Keratinocyte (primary cell): ENCODE results near the gene FGF19. TPM values are rescaled to one million over a fixed set of nuclear protein-coding genes. Genes with fewer than 3 reads are reported as not detected.

ENCODE experiments used
- DNase-seq: peaks from one replicate; pipeline ENCODE4 v3.0.0-alpha.2; 2011; ENCODE audit warnings: low read depth, missing footprints, low spot score
- FAIRE-seq: peaks from 2 replicates; lab custom pipeline; 2011; peaks lifted over from hg19 to GRCh38; lab: Jason Lieb, UNC
- H2AFZ ChIP-seq: 2 replicates; pipeline ENCODE4 v1.6.0; 2012; ENCODE audit warnings: low read length, control low read depth, inconsistent platforms; ENCODE audit not compliant: control insufficient read depth
- H3K27ac ChIP-seq: 2 replicates; pipeline ENCODE4 v1.5.1; 2011; ENCODE audit warnings: low read length; ENCODE audit not compliant: control insufficient read depth, insufficient read depth
- H3K27me3 ChIP-seq: 3 replicates; pipeline ENCODE4 v1.6.0; 2011; ENCODE audit warnings: low read length; ENCODE audit not compliant: control insufficient read depth, insufficient read depth; ENCODE audit errors: extremely low read depth
- H3K36me3 ChIP-seq, 2 experiments: 2 replicates in 1 of 2; 3 replicates in 1 of 2; pipeline ENCODE4 v1.5.1; 2011; ENCODE audit warnings: low read length in 2 of 2, mild to moderate bottlenecking in 1 of 2; ENCODE audit not compliant: control insufficient read depth in 2 of 2, insufficient read depth in 2 of 2; ENCODE audit errors: extremely low read depth in 1 of 2
- H3K4me1 ChIP-seq: 3 replicates; pipeline ENCODE4 v1.5.1; 2011; ENCODE audit warnings: low read length; ENCODE audit not compliant: control insufficient read depth, insufficient read depth; ENCODE audit errors: extremely low read depth
- H3K4me2 ChIP-seq: 3 replicates; pipeline ENCODE4 v1.6.0; 2011; ENCODE audit warnings: low read depth, low read length; ENCODE audit not compliant: control insufficient read depth, insufficient read depth; ENCODE audit errors: extremely low read depth
- H3K4me3 ChIP-seq, 3 experiments: fragments of 200-600 bp in 1 of 3; sonication (generic) in 1 of 3; 2 replicates in 2 of 3; 3 replicates in 1 of 3; pipeline ENCODE4 v1.5.1; 2011 to 2016; ENCODE audit warnings: low read length in 3 of 3, mild to moderate bottlenecking in 3 of 3, control low read depth in 2 of 3, inconsistent platforms in 1 of 3, low read depth in 1 of 3, mixed read lengths in 1 of 3, mixed run types in 1 of 3, moderate library complexity in 1 of 3; ENCODE audit not compliant: control insufficient read depth in 2 of 3, insufficient read depth in 2 of 3; ENCODE audit errors: extremely low read depth in 1 of 3
- H3K79me2 ChIP-seq: 2 replicates; pipeline ENCODE4 v1.6.0; 2012; ENCODE audit warnings: low read length; ENCODE audit not compliant: control insufficient read depth, insufficient read depth
- H3K9ac ChIP-seq: 3 replicates; pipeline ENCODE4 v1.6.0; 2011; ENCODE audit warnings: low read length; ENCODE audit not compliant: control insufficient read depth, insufficient read depth; ENCODE audit errors: extremely low read depth
- H3K9me1 ChIP-seq: 3 replicates; pipeline ENCODE4 v1.6.0; 2011; ENCODE audit warnings: low read length; ENCODE audit not compliant: control insufficient read depth, insufficient read depth; ENCODE audit errors: extremely low read depth
- H3K9me3 ChIP-seq: 2 replicates; pipeline ENCODE4 v1.5.1; 2012; ENCODE audit warnings: low read depth, low read length; ENCODE audit not compliant: control insufficient read depth
- H4K20me1 ChIP-seq: 3 replicates; pipeline ENCODE4 v1.6.0; 2011; ENCODE audit warnings: low read length; ENCODE audit not compliant: control insufficient read depth, insufficient read depth; ENCODE audit errors: extremely low read depth
- EZH2 ChIP-seq: IDR thresholded peaks from one replicate; pipeline ENCODE4 v1.6.1; 2012; ENCODE audit warnings: inconsistent platforms, mild to moderate bottlenecking, low read length, moderate library complexity
- dilution Hi-C: fragments of 300-500 bp; cut with MboI; formaldehyde crosslinking; loops from one replicate; pipeline ENCODE4 v1.7.0; 2020; ENCODE audit warnings: low sequenced_read_pairs; ENCODE audit not compliant: extremely low pct_ligation_motif_present
- polyA plus RNA-seq, 5 experiments: library from polyadenylated mRNA; depleted of rRNA in 3 of 5; stranded (reverse) in 3 of 5; stranded (forward) in 1 of 5; unstranded in 1 of 5; fragments of >200 nt; gene quantifications; 1 replicate in 1 of 5; 2 replicates in 3 of 5; 3 replicates in 1 of 5; pipeline versions ENCODE4 v1.2.1 to v1.2.3, GENCODE V29; 2011 to 2012; ENCODE audit warnings: missing spikeins in 2 of 5, low read depth in 1 of 5, low replicate concordance in 1 of 5
- TF ChIP-seq, protein P1 (sequence below), 3 experiments: IDR thresholded peaks in 1 of 3; conservative IDR thresholded peaks in 1 of 3; optimal IDR thresholded peaks in 1 of 3; 2 replicates in 2 of 3; 3 replicates in 1 of 3; pipeline versions ENCODE3 to v1.5.1; 2011; ENCODE audit warnings: low read length in 3 of 3, mild to moderate bottlenecking in 3 of 3, moderate library complexity in 2 of 3, control low read depth in 1 of 3, inconsistent platforms in 1 of 3; ENCODE audit not compliant: insufficient read depth in 2 of 3; ENCODE audit errors: extremely low read depth in 1 of 3

The FGF19 gene
- polyA plus RNA-seq, 1 donor (not counting 4 experiments of a cell fraction or from before 2014, with no cell fraction given), result 0.08 TPM

DNA sequence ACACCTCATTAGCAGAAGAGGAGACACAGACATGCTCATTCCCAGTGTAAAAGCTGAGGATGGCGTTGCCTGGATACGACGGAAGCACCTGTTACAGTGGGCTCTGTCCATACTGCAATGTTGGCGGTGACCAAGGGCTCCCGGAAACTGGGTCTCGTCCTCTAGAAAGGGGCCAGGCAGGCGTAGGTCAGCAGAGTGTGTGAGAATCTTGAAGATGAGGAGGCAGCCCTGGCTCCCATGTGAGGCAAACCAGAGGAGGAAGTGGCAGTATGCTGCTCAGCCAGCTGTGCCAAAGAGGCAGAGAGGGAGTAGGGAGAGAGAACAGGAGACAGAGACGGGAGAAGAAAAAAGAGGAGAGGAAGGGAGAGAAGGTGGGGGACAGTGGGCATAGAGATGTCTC is 38.9 kb downstream of the FGF19 start:
- H3K36me3 ChIP-seq, result peaks cover 14 to 27% of the 10 kb centered on the region in 2 experiments
- peaks cover 3% of the 10 kb centered on the region for H4K20me1 ChIP-seq
- H3K9ac ChIP-seq, result no peak overlapping the region
- no peak overlapping the region for H2AFZ ChIP-seq
- H3K27ac ChIP-seq, result no peak overlapping the region
- H3K27me3 ChIP-seq, result no peaks in the 10 kb centered on the region
- FAIRE-seq, result no peak
- DNase-seq, result no peak
- dilution Hi-C loops, result loop anchor here (10.0 kb wide), 1 partner anchor 550 kb away; no protein-coding TSS in a partner anchor
- H3K4me3 ChIP-seq, result no peak overlapping the region
- peaks cover 6% of the 10 kb centered on the region for H3K79me2 ChIP-seq
- TF ChIP-seq, protein P1, sequence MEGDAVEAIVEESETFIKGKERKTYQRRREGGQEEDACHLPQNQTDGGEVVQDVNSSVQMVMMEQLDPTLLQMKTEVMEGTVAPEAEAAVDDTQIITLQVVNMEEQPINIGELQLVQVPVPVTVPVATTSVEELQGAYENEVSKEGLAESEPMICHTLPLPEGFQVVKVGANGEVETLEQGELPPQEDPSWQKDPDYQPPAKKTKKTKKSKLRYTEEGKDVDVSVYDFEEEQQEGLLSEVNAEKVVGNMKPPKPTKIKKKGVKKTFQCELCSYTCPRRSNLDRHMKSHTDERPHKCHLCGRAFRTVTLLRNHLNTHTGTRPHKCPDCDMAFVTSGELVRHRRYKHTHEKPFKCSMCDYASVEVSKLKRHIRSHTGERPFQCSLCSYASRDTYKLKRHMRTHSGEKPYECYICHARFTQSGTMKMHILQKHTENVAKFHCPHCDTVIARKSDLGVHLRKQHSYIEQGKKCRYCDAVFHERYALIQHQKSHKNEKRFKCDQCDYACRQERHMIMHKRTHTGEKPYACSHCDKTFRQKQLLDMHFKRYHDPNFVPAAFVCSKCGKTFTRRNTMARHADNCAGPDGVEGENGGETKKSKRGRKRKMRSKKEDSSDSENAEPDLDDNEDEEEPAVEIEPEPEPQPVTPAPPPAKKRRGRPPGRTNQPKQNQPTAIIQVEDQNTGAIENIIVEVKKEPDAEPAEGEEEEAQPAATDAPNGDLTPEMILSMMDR (optimal IDR thresholded peaks at IDR 0.05 in 1 of 3, IDR thresholded peaks at IDR 0.05 in 1 of 3, conservative IDR thresholded peaks at IDR 0.05 in 1 of 3; ENCODE audit: extremely low read depth in 1 of 3, insufficient read depth in 2 of 3, low read length in 3 of 3), result no peak
- TF ChIP-seq EZH2, result no peak
- H3K4me1 ChIP-seq, result peaks cover 8% of the 10 kb centered on the region
- H3K9me1 ChIP-seq, result no peaks in the 10 kb centered on the region
- no peak overlapping the region for H3K4me2 ChIP-seq
- H3K9me3 ChIP-seq, result no peaks in the 10 kb centered on the region

DNA sequence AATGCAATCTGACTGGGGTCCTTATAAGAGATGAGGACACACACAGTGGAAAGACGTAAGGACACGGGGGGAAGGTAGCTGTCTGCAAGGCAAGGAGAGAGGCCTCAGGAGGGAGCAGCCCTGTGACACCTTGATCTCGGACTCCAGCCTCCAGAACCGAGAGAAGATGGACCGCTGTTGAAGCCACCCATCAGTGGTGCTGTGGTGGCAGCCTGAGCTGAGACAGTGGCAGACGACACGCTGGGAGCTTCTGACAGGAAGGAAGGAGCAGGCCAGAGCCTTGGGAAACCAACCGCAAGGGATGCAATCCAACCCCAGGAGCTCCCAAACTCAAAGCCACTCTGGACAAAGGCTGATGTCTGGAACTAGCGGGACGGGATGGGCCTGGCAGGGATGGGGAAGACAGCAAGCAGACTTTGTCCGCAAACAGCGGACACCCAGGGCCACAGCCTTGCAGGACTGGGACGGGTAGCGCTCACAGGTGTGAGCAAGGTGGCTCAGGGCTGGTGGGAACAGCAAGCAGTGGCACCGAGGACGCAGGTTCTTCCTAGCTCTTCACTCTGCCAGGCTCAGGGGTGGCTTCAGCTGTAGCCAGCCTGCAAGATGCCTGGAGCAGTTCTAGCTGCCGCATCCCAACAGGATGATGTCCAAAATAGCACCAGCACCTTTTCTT is 39.6 kb downstream of the FGF19 start:
- Histone ChIP-seq H2AFZ (no peak overlapping the region), H3K4me3 (no peak overlapping the region), H3K9me1 (no peaks in the 10 kb centered on the region), H4K20me1 (peaks cover 3% of the 10 kb centered on the region), H3K9ac (no peak overlapping the region), H3K27me3 (no peaks in the 10 kb centered on the region), H3K36me3 (peaks cover 13 to 25% of the 10 kb centered on the region in 2 experiments), H3K4me2 (no peak overlapping the region), H3K4me1 (peaks cover 7% of the 10 kb centered on the region), H3K27ac (no peak overlapping the region), H3K9me3 (no peaks in the 10 kb centered on the region), H3K79me2 (peaks cover 2% of the 10 kb centered on the region)
- dilution Hi-C loops, result loop anchor here (10.0 kb wide), 1 partner anchor 549 kb away; no protein-coding TSS in a partner anchor
- TF ChIP-seq, protein P1 (optimal IDR thresholded peaks at IDR 0.05 in 1 of 3, IDR thresholded peaks at IDR 0.05 in 1 of 3, conservative IDR thresholded peaks at IDR 0.05 in 1 of 3; ENCODE audit: extremely low read depth in 1 of 3, insufficient read depth in 2 of 3, low read length in 3 of 3), result no peak
- TF ChIP-seq EZH2, result no peak
- DNase-seq (no peak), FAIRE-seq (no peak)
